Renal cortex interstitium (tissue), 11 donors: ENCODE measurements around the gene SH3BP4. TPM values are rescaled to one million over a fixed set of nuclear protein-coding genes. Genes with fewer than 3 reads are reported as not detected.
A peak's percentile ranks its signal among the peaks of the same experiment; 100 is the strongest.

Source experiments
- DNase-seq, 11 donors: peaks; one replicate each; pipeline ENCODE4 v3.0.0-alpha.2; 2013; ENCODE audit warnings: low read depth in 9 of 11, low spot score in 4 of 11; ENCODE audit errors: extremely low read depth in 1 of 11
- polyA plus RNA-seq, 3 donors: library from polyadenylated mRNA; unstranded; fragments of 120-200 nt; gene quantifications; one replicate each; pipeline ENCODE4 v1.2.1, GENCODE V29; 2013; ENCODE audit not compliant: insufficient read length in 3 of 3

SH3BP4 gene
- polyA plus RNA-seq, 3 donors, result 37.9 to 42.2 (median 38.1) TPM

DNA sequence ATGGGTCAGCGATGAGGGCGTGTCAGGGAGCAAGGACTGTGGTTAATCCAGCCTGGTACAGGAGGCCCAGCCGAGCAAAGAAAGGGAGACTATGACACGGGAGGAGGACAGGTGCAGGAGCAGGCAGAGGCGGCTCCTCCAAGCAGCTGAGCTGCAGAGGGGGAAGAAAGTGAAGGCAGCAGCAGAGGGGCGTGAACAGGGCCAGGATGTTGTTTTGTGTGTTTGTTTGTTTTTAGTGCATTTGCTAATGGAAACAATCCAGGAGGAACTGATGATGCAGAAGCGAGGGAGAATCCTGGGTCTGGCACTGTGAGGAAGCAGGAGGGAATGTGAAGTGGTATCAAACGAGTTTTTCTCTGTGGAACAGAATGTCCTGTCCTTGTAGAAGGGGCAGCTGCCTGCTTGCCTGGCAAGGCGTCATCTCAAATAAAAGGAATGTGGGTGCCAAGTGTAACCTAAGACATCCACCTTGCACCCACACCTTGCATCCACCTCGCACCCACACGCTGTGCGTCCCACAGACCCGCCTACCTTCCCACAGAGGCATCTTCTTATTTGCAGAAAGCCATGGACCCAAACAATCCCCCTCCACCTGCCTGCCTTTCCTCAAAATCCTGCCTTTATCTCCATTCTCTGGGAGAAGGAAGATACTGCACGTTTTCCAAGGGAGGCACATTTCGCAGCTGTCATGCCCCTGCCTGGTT, 134.8 kb downstream of the SH3BP4 start:
- no peak for DNase-seq

DNA sequence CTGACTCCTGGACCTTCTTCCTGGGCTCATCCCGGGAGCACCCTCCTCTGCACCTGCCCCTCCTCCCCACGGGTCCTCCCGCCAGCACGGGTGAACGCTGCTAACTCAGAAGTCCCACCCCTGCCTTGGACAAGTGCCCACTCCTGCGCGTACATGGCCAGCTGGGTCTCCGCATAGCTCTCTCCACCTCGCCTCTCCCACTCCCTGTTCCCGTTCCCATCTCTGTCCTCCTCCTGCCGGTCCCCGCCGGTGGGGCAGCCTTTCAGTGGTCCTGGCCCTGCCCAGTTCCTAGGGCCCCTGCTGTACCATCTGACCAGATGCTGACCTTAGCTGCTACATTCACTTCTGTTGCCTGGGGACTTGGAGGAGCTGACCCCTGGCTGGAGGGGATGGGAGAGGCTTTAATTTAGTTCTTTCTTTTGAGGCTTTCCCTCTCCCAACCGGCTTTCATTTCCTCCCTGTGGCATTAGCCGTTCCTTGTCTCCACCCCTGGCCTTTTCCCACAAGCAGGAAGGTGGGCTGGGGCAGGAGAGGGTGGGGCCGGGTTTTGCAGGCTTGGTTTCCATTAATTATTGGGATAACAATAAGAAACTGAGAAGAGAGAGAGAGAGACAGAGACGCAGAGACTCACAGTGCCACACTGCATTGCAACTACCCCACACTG, 136.1 kb downstream of the SH3BP4 start:
- peak in 6 of 11 donors; percentile 38 to 62 (median 54) for DNase-seq

DNA sequence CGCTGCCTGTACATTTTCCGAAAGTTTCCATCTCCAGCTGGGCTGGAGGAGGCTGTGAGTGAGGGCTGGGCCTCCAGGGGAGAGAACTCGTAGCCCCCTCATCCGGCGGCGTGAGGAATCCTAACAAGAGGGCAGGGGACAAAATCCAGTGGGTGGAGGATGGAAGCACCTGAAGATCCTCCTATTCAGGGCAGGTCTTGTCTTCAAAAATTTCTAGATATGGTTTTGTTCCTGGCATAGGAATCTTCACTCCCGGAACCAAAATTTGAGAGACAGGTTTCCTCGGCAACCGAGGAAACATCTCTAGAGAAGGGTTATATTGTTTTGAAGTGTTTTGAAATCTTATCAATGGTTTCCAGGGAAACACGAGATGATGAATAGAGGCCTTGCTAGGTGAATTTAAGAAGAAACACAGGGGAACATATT, 136.7 kb downstream of the SH3BP4 start:
- no peak for DNase-seq

DNA sequence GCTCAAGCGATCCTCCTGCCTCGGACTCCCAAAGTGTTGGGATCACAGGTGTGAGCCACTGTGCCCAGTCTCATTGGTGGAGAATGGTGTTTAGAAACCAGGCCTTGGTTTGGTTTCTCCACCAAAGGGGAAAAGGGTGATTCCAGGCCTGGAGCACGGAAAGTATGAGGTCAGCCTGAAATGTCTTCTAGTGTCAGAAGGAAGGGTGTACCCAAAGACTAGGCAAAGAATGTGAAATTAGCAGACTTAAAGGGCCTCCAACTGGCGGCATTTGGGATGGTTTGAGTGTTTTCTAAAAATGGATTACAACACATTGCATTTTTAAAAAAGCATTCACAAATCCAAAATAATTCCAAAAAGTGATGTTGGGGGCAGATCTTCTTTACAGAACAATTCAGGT, 139.6 kb downstream of the SH3BP4 start:
- no peak for DNase-seq

DNA sequence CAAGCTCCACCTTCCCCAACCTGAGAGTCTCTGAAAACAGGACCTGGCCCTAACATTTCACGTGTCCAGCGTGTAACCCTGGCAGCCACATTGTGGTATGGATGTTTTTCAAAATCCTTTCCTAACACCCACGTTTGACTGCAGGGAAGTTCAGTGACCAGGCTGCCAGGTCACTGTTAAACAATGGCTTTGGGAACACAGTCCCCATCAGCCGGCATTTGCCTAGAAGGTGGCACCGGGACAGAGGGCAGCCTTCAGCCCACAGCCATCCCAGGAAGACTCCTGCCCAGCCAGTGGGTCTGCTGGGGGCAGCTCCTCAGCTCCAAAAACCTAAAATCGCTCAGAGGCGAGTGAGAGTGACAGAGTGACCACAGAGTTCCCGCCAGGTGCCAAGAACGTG, 140.2 kb downstream of the SH3BP4 start:
- DNase-seq, result no peak

DNA sequence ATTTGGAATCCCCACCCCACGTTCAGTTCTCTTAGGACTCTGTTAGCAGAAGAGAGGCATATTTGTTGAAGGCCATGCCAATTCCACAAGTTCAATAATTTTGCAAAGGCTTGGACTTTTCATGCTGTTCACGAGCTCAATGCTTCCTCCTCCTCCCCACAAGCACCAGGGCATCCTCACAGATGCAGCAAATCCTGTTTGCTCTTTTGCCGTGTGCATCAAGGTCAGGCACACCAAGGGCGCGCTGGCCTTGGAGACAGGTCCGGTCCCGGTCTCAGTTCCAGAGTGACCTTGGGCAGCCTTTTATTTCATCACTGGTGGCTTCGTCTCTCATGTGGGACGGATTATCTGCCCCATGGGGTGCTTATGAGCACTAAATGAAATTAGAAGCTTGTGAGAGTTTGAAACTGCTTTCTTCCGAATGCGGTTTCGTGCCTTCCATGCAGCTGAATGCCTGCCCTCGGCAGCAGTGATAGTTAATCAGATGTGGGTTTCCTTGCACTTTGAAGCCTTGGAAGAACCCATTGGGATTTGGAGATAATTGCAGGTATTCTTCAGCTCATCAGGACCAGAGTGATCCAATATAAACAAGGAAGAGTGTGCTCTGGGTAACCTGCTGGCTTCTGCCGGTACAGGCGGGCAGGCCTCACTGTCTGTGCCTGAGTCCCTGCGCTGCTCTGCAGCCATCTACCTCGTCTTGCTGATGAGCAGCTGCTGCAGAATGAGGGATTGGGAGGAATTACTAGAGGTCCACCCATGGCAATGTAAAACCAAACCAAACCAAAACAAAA, 140.8 kb downstream of the SH3BP4 start:
- DNase-seq, result no peak

DNA sequence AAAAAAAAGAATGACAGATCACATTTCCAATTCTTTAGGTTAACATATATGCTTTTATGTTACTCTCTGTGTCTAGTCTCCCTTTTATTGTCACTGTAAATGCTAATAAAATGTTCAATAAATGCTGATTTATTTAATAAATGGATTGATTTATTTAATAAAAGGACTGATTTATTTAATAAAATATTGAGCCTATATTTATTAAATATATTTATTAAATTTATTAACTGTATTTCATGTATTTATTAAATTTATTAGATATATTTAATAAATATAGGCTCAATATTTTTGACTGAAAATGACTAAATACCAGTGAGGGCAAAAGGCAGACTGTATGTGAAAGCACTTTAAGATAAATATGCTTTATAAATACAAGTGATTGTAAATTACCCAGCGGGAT, 142.6 kb downstream of the SH3BP4 start:
- DNase-seq, result no peak

DNA sequence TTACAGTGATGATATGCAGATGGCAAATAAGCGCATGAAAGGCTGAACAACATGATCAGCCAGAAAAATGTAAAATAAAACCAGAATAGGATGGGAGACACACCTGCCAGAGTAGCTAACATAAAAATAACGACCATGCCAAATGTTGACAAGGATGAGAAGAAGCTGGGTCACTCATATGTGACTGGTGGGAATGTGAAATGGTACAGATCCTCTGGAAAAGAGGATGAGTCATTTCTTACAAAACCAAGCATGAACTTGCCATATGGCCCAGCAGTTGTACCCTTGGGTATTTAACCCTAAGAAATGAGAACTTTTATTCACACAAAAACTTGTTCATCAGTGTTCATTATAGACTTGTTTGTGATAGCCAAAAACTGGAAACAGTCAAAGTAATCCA, 143.8 kb downstream of the SH3BP4 start:
- DNase-seq, result no peak

DNA sequence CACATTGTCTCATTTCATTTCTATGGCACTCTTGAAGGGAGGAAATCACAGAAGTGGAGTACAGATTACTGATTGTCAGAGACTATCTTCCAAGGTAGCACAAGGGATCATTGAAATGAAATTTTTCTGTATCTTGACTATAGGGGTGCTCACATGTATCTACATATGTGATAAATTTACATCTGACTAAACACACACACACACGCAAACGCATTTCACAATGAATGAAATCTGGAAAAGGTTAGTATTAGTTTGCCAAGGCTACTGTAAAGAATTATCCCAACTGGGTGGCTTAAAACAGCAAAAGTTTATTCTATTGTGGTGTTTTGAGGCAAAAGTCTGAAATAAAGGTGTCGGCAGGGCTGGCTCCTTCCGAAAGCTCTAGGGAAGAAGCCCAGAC, 144.6 kb downstream of the SH3BP4 start:
- DNase-seq, result no peak

DNA sequence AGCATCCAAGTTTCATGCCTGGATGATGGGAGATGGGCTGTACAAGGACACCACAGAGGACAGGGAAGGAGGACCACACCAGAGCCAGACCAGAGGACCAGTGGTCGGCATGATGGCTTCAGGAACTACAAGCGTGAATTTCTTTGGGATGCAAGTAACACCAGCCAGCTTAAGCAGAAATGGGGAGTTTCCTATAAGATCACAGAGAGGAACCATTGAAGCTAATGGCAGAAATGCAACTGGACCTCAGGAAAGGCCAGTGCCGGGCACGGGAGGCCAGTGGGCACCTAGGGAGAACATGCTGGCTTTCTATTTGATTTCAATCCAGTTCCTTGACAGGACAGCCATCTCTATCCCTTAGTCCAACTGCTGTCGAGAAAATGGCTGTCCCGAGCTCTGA, 145.4 kb downstream of the SH3BP4 start:
- no peak for DNase-seq

DNA sequence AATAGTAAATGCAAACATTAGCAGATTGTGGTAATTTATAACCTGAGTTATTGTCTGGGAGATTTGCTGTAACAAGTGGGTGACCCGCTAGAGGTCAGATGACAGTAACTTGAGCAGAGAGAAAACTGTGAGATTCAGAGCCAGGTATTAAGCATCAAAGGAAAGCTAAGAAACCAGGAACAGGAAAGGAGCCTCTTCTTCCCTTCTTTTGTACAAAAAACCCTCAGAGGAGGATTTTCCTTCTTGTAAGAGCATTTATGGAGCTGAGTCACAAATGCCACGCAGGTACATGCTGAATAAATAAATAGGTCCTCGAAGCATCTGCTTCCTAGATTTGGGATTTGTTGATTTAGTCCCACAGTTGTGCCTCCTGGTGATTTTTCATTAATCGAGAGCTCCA, 146.5 kb downstream of the SH3BP4 start:
- DNase-seq, result no peak

DNA sequence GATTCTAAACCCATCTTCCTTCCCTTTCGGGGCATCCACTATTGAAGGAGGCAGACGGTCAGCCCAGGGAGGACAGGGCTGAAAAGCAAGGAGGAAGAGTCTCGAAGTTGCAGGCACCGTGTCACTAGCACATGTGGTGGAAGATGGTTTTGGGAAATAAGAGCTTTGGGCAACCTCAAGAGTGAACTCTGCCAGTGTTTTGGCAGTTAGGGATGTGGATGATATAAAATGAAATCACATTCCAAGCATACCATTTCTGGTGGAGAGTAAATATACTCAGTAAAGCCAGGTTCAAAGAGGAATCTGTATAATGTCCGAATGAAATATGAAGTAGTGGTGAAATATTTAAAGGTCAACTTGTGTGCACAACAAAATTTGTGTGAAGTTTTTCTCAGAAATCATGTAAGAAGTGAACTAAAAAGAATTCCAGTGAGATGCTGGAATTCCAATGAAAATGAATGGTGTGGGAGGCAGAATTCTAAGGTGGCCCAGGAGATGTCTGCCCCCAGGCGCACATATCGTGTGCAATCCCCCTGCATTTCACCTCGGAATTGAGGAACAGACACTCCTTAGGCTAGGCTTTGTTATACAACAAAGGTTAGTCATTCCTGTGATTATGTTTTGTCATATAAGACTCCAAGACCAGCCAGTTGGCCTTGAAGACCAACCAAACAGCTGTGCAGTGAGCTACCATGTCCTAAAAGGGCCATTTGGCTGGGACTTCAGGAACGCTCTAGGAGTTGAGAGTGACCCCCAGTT, 147.1 kb downstream of the SH3BP4 start:
- DNase-seq, result no peak

DNA sequence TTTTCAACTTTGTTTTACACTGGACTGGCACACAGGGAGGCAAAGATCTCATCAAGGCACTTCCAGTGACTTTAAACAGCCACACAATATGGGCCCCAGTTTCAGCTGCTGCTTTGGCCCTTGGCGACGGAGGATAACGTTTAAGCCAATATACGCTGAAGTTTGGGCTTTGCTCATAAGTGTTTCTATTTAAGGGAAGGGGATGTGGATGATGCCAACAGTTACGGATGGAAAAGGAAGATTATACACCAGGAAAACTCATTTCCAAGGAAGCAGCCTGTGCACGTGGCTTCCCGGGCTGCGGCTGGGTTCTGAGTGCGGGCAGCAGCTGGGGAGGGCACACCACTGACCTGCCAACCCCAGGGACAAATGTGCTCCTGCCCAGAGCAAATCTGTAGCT, 151.1 kb downstream of the SH3BP4 start:
- DNase-seq, result no peak
